Smooth muscle cell (in vitro differentiated cells): ENCODE measurements around the gene ZNG1F. TPM values are rescaled to one million over a fixed set of nuclear protein-coding genes. Genes with fewer than 3 reads are reported as not detected.
"Not testable (repeated sequence)": the region's sequence is repeated elsewhere in the genome, so short reads cannot be mapped to it uniquely, and the experiment has no call there.

Experiments used
- DNase-seq: peaks from one replicate; lab custom pipeline; 2025; ENCODE audit not compliant: unreplicated experiment; lab: John Stamatoyannopoulos, UW
- H2AFZ ChIP-seq: fragments of 200-600 bp; sonication (generic); 2 replicates; pipeline ENCODE4 v1.6.0; 2016; ENCODE audit warnings: antibody characterized with exemption, low read depth, mild to moderate bottlenecking
- H3F3A ChIP-seq: fragments of 200-600 bp; sonication (generic); 2 replicates; pipeline ENCODE4 v1.6.0; 2017; ENCODE audit warnings: antibody characterized with exemption, low read depth
- H3K27ac ChIP-seq: fragments of 200-600 bp; sonication (generic); 2 replicates; pipeline ENCODE4 v1.5.1; 2016; ENCODE audit warnings: low read depth, mild to moderate bottlenecking
- H3K27me3 ChIP-seq: fragments of 200-600 bp; sonication (generic); 2 replicates; pipeline ENCODE4 v1.6.1; 2016; ENCODE audit warnings: low read depth, mild to moderate bottlenecking
- H3K36me3 ChIP-seq: fragments of 200-600 bp; sonication (generic); 2 replicates; pipeline ENCODE4 v1.5.1; 2016; ENCODE audit warnings: low read depth
- H3K4me1 ChIP-seq: fragments of 200-600 bp; sonication (generic); 2 replicates; pipeline ENCODE4 v1.5.1; 2016; ENCODE audit warnings: low read depth
- H3K4me2 ChIP-seq: fragments of 200-600 bp; sonication (generic); 2 replicates; pipeline ENCODE4 v1.6.0; 2016; ENCODE audit warnings: mild to moderate bottlenecking
- H3K4me3 ChIP-seq: fragments of 200-600 bp; sonication (generic); 2 replicates; pipeline ENCODE4 v1.5.1; 2016; ENCODE audit warnings: mild to moderate bottlenecking
- H3K79me2 ChIP-seq: fragments of 200-600 bp; sonication (generic); 2 replicates; pipeline ENCODE4 v1.6.0; 2016; ENCODE audit warnings: low read depth, mild to moderate bottlenecking
- H3K9ac ChIP-seq: fragments of 200-600 bp; sonication (generic); 2 replicates; pipeline ENCODE4 v1.6.0; 2016; ENCODE audit warnings: low read depth
- H3K9me3 ChIP-seq: fragments of 200-600 bp; sonication (generic); replicated peaks from 2 replicates; pipeline ENCODE4 v1.5.1; 2016; ENCODE audit warnings: low read depth
- H4K20me1 ChIP-seq: fragments of 200-600 bp; sonication (generic); 2 replicates; pipeline ENCODE4 v1.6.0; 2016; ENCODE audit warnings: low read depth
- WGBS: methylation state at CpG from one replicate; pipeline ENCODE4 v1.1.7; 2016; ENCODE audit warnings: low lambda C conversion rate; 5-methylcytosine and 5-hydroxymethylcytosine counted together
- polyA plus RNA-seq: library from polyadenylated mRNA; unstranded; fragments of >200 nt; fragmentation: Nextera tagmentation; extraction: Ambion mirVana; gene quantifications from 2 replicates; pipeline ENCODE4 v1.2.1, GENCODE V29; 2016
- total RNA-seq: library from RNA; depleted of rRNA; stranded (reverse); fragments of >200 nt; gene quantifications from 2 replicates; pipeline ENCODE4 v1.2.3, GENCODE V29; 2014

Gene ZNG1F
- total and polyA plus RNA-seq, 2 experiments from 2014 or later, result 14.1 to 27.0 TPM

GRCh38 chr9:41119311-41119710 is 69.8 kb downstream of the ZNG1F start:
- DNase-seq, result not testable (repeated sequence)
- 74% methylated on average over 7 of the region's 7 CpGs for WGBS

DNA sequence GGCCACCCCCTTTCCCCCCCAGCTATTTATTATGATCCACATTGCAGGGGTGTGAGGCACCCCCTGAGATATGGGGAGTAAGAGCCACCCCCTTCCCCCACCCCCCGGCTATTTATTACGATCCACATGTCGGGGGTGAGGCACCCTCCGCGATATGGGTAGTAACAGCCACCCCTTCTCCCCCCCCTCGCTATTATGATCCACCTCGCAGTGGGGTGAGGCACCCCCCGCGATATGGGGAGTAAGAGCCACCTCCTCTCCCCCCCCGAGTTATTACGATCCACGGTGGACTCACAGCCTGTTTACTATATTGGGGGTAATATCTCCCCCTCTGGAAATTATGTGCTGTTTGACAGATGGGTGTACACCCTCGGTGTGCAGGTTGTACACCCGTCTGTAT is 75.8 kb downstream of the ZNG1F start:
- not testable (repeated sequence) for H3K9me3 ChIP-seq, H3F3A ChIP-seq, H3K27ac ChIP-seq, H3K4me2 ChIP-seq, H3K27me3 ChIP-seq, H3K4me3 ChIP-seq, H3K36me3 ChIP-seq, H3K9ac ChIP-seq, H2AFZ ChIP-seq, DNase-seq, H3K79me2 ChIP-seq, H4K20me1 ChIP-seq, H3K4me1 ChIP-seq
- 60% methylated on average over 1 of the region's 14 CpGs for WGBS

More at GRCh38 chr9:41119311-41119710, 69.8 kb downstream of the ZNG1F start:
- not testable (repeated sequence) for H3K9me3 ChIP-seq, H3K4me2 ChIP-seq, H3K4me3 ChIP-seq, H3K4me1 ChIP-seq, H3K27ac ChIP-seq, H3K79me2 ChIP-seq, H4K20me1 ChIP-seq, H3K9ac ChIP-seq, H3K36me3 ChIP-seq, H2AFZ ChIP-seq, H3F3A ChIP-seq
- peaks cover 10% of the 10 kb centered on the region for H3K27me3 ChIP-seq

GRCh38 chr9:41111414-41111813 is 77.7 kb downstream of the ZNG1F start:
- H3K9me3 ChIP-seq, H2AFZ ChIP-seq, H3K27ac ChIP-seq, H4K20me1 ChIP-seq, H3F3A ChIP-seq, H3K79me2 ChIP-seq, DNase-seq, H3K4me3 ChIP-seq, H3K9ac ChIP-seq, H3K4me2 ChIP-seq, H3K4me1 ChIP-seq, H3K36me3 ChIP-seq: not testable (repeated sequence)
- WGBS, result 81% methylated on average over 12 of the region's 12 CpGs
- H3K27me3 ChIP-seq, result peaks cover 14% of the 10 kb centered on the region

DNA sequence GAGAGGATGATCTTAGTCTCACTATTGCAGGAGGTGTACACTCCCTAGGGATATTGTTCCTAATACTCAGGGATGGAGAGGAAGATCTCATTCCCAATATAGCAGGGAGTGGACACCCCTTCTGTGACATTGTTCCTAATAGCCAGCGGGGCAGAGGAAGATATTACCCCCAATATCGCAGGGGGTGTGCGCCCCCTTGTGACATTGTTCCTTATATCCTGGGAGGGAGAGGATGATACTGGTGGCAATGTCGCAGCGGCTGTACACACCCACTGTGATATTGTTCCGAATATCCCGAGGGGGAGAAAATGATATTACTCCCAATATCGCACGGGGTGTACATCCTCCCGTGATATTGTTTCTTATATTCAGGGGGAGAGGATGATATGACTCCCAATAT is 78.2 kb downstream of the ZNG1F start:
- H3K4me2 ChIP-seq, H3K9me3 ChIP-seq, H3K36me3 ChIP-seq, DNase-seq, H3K4me1 ChIP-seq, H4K20me1 ChIP-seq, H2AFZ ChIP-seq, H3F3A ChIP-seq, H3K79me2 ChIP-seq, H3K27ac ChIP-seq, H3K9ac ChIP-seq, H3K4me3 ChIP-seq: not testable (repeated sequence)
- H3K27me3 ChIP-seq, result peaks cover 14% of the 10 kb centered on the region
- WGBS, result 52% methylated on average over 10 of the region's 10 CpGs

DNA sequence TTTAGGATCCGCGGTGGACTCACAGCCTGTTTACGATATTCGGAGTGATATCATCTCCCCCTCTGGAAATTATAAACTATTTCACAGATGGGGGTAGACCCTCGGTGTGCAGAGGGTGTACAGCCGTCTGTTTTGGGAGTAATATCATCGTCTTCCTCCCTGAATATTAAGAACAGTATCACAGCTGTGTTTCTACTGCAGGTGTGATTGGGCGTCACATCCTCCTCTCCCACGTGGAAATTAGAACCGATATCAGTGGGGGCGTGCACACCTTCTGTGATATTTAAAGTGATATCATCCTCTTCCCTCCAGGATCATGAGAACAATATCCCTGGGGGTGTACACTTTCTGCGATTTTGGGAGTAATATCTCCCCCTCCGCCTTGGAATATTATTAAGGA is 79.9 kb downstream of the ZNG1F start:
- not testable (repeated sequence) for H4K20me1 ChIP-seq, H3K4me2 ChIP-seq, H3K36me3 ChIP-seq, H3K4me3 ChIP-seq, H3K9me3 ChIP-seq, H3F3A ChIP-seq, H3K9ac ChIP-seq, H3K79me2 ChIP-seq, DNase-seq, H3K27ac ChIP-seq, H2AFZ ChIP-seq, H3K4me1 ChIP-seq
- whole genome bisulfite sequencing, result 58% methylated on average over 6 of the region's 13 CpGs
- peaks cover 14% of the 10 kb centered on the region for H3K27me3 ChIP-seq

DNA sequence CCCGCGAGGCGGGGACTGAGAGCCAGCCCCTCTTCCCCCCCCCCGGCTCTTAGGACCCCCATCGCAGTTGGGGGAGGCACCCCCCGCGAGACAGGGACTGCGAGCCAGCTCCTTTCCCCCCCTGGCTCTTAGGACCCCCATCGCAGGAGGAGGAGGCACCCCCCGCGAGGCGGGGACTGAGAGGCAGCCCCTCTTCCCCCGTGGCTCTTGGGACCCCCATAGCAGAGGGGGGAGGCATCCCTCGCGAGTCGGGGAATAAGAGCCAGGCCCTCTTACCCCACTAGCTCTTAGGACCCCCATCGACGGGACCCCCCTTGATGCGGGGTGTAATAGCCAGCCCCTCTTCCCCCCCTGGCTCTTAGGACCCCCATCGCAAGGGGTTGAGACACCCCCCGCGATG is 80.3 kb downstream of the ZNG1F start:
- not testable (repeated sequence) for H3K9ac ChIP-seq, H3K9me3 ChIP-seq, H2AFZ ChIP-seq, H3K4me3 ChIP-seq, DNase-seq, H3K27ac ChIP-seq, H3K4me2 ChIP-seq, H4K20me1 ChIP-seq, H3K4me1 ChIP-seq, H3K36me3 ChIP-seq, H3F3A ChIP-seq, H3K79me2 ChIP-seq
- no CpG with 5 or more reads among the region's 22 CpGs for WGBS
- H3K27me3 ChIP-seq, result peaks cover 14% of the 10 kb centered on the region

DNA sequence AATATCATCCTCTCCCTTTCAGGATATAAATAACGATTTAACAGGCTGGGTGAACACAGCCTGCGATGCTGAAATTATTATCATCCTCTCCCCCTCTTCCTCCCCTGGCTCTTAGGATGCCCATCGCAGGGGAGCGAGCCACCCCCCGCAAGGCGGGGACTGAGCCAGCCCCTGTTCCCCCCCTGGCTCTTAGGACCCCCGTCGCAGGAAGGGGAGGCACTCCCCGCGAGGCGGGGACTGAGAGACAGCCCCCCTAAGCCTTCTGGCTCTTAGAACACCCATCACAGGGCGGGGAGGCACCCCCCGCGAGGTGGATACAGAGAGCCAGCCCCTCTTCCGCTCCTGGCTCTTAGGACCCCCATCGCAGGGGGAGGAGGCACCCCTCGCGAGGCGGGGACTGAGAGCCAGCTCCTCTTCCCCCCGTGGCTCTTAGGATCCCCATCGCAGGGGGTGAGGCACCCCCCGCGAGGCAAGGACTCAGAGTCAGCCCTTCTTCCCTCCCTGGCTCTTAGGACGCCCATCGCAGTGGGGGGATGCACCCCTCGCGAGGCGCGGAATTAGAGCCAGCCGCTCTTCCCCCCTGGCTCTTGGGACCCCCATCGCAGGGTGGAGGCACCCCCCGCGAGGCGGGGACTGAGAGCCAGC is 82.5 kb downstream of the ZNG1F start:
- not testable (repeated sequence) for H3K79me2 ChIP-seq, H3K4me3 ChIP-seq, H3K4me1 ChIP-seq, H3K4me2 ChIP-seq, H3K9ac ChIP-seq, H3K36me3 ChIP-seq, H2AFZ ChIP-seq, H3K9me3 ChIP-seq, H4K20me1 ChIP-seq, H3K27ac ChIP-seq, H3F3A ChIP-seq, DNase-seq
- peaks cover 14% of the 10 kb centered on the region for H3K27me3 ChIP-seq
- WGBS, result 38% methylated on average over 11 of the region's 34 CpGs

DNA sequence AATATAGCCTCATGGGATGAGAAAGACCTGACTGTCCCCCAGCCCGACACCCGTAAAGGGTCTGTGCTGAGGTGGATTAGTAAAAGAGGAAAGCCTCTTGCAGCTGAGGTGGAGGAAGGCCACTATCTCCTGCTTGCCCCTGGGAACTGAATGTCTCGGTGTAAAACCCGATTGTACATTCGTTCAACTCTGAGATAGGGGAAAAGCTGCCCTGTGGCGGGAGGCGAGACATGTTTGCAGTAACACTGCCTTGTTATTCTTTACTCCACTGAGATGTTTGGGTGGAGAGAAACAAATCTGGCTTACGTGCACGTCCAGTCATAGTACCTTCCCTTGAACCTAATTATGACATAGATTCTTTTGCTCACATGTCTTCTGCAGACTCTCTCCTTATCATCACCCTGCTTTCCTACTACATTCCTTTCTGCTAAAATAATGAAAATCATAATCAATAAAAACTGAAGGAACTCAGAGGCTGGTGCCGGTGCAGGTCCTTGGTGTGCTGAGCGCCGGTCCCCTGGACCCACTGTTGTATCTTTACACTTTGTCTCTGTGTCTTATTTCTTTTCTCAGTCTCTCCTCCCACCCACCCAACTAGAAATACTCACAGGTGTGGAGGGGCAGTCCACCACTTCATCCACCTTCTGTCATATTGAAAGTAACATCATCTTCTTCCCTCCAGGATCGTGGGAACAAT is 83.4 kb downstream of the ZNG1F start:
- not testable (repeated sequence) for H4K20me1 ChIP-seq, H3K4me1 ChIP-seq, H3K9ac ChIP-seq, H3F3A ChIP-seq, H3K9me3 ChIP-seq, H2AFZ ChIP-seq, H3K4me2 ChIP-seq, H3K27ac ChIP-seq, DNase-seq, H3K36me3 ChIP-seq, H3K79me2 ChIP-seq, H3K4me3 ChIP-seq
- 81% methylated on average over 10 of the region's 13 CpGs for WGBS
- peaks cover 19% of the 10 kb centered on the region for H3K27me3 ChIP-seq
